Smooth muscle cell (in vitro differentiated cells): ENCODE results near the gene SENP7. TPM values are rescaled to one million over a fixed set of nuclear protein-coding genes. Genes with fewer than 3 reads are reported as not detected.

ENCODE experiments used
- DNase-seq: peaks from one replicate; lab custom pipeline; 2025; ENCODE audit not compliant: unreplicated experiment; lab: John Stamatoyannopoulos, UW
- H2AFZ ChIP-seq: fragments of 200-600 bp; sonication (generic); 2 replicates; pipeline ENCODE4 v1.6.0; 2016; ENCODE audit warnings: antibody characterized with exemption, low read depth, mild to moderate bottlenecking
- H3F3A ChIP-seq: fragments of 200-600 bp; sonication (generic); 2 replicates; pipeline ENCODE4 v1.6.0; 2017; ENCODE audit warnings: antibody characterized with exemption, low read depth
- H3K27ac ChIP-seq: fragments of 200-600 bp; sonication (generic); 2 replicates; pipeline ENCODE4 v1.5.1; 2016; ENCODE audit warnings: low read depth, mild to moderate bottlenecking
- H3K27me3 ChIP-seq: fragments of 200-600 bp; sonication (generic); 2 replicates; pipeline ENCODE4 v1.6.1; 2016; ENCODE audit warnings: low read depth, mild to moderate bottlenecking
- H3K36me3 ChIP-seq: fragments of 200-600 bp; sonication (generic); 2 replicates; pipeline ENCODE4 v1.5.1; 2016; ENCODE audit warnings: low read depth
- H3K4me1 ChIP-seq: fragments of 200-600 bp; sonication (generic); 2 replicates; pipeline ENCODE4 v1.5.1; 2016; ENCODE audit warnings: low read depth
- H3K4me2 ChIP-seq: fragments of 200-600 bp; sonication (generic); 2 replicates; pipeline ENCODE4 v1.6.0; 2016; ENCODE audit warnings: mild to moderate bottlenecking
- H3K4me3 ChIP-seq: fragments of 200-600 bp; sonication (generic); 2 replicates; pipeline ENCODE4 v1.5.1; 2016; ENCODE audit warnings: mild to moderate bottlenecking
- H3K79me2 ChIP-seq: fragments of 200-600 bp; sonication (generic); 2 replicates; pipeline ENCODE4 v1.6.0; 2016; ENCODE audit warnings: low read depth, mild to moderate bottlenecking
- H3K9ac ChIP-seq: fragments of 200-600 bp; sonication (generic); 2 replicates; pipeline ENCODE4 v1.6.0; 2016; ENCODE audit warnings: low read depth
- H3K9me3 ChIP-seq: fragments of 200-600 bp; sonication (generic); replicated peaks from 2 replicates; pipeline ENCODE4 v1.5.1; 2016; ENCODE audit warnings: low read depth
- H4K20me1 ChIP-seq: fragments of 200-600 bp; sonication (generic); 2 replicates; pipeline ENCODE4 v1.6.0; 2016; ENCODE audit warnings: low read depth
- WGBS: methylation state at CpG from one replicate; pipeline ENCODE4 v1.1.7; 2016; ENCODE audit warnings: low lambda C conversion rate; 5-methylcytosine and 5-hydroxymethylcytosine counted together
- polyA plus RNA-seq: library from polyadenylated mRNA; unstranded; fragments of >200 nt; fragmentation: Nextera tagmentation; extraction: Ambion mirVana; gene quantifications from 2 replicates; pipeline ENCODE4 v1.2.1, GENCODE V29; 2016
- total RNA-seq: library from RNA; depleted of rRNA; stranded (reverse); fragments of >200 nt; gene quantifications from 2 replicates; pipeline ENCODE4 v1.2.3, GENCODE V29; 2014
- TF ChIP-seq, protein P1 (sequence below): fragments of 200-600 bp; sonication (generic); IDR thresholded peaks from 2 replicates; pipeline ENCODE4 v1.5.1; 2017; ENCODE audit warnings: borderline replicate concordance, mild to moderate bottlenecking, antibody characterized with exemption; ENCODE audit not compliant: insufficient read depth, poor library complexity, severe bottlenecking

The SENP7 gene
- total and polyA plus RNA-seq, 2 experiments from 2014 or later = 6.6 to 37.1 TPM

DNA sequence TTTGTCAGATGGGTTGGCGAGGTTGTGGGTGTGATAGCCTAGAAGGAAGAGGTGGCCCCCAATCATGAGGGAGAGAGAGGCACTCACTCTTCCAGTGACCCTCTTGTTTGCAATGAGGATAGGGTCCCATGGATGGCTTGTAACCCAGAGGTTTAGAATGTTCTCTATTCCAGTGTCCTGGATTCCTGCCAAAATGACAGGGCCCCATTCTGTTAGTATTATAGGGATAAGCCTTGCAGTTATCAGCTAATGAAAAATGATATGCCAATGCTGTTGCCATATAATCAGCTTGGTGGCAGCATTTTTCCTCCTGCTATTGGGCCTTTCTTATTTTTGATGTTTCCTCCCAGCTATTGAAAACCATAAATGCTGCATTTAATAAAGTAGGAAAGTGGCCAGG is 23.3 kb upstream of the SENP7 start:
- Histone ChIP-seq H3K4me3 (no peak overlapping the region), H3K27ac (no peak overlapping the region), H3K36me3 (no peaks in the 10 kb centered on the region), H3F3A (peaks cover 8% of the 10 kb centered on the region), H3K4me2 (no peak overlapping the region), H2AFZ (no peak overlapping the region), H3K4me1 (peaks cover 14% of the 10 kb centered on the region), H3K79me2 (no peaks in the 10 kb centered on the region), H3K9ac (no peak overlapping the region), H3K27me3 (no peaks in the 10 kb centered on the region), H3K9me3 (no peaks in the 10 kb centered on the region), H4K20me1 (no peaks in the 10 kb centered on the region)
- WGBS = 90% methylated on average over 1 of the region's 1 CpG
- TF ChIP-seq, protein P1, sequence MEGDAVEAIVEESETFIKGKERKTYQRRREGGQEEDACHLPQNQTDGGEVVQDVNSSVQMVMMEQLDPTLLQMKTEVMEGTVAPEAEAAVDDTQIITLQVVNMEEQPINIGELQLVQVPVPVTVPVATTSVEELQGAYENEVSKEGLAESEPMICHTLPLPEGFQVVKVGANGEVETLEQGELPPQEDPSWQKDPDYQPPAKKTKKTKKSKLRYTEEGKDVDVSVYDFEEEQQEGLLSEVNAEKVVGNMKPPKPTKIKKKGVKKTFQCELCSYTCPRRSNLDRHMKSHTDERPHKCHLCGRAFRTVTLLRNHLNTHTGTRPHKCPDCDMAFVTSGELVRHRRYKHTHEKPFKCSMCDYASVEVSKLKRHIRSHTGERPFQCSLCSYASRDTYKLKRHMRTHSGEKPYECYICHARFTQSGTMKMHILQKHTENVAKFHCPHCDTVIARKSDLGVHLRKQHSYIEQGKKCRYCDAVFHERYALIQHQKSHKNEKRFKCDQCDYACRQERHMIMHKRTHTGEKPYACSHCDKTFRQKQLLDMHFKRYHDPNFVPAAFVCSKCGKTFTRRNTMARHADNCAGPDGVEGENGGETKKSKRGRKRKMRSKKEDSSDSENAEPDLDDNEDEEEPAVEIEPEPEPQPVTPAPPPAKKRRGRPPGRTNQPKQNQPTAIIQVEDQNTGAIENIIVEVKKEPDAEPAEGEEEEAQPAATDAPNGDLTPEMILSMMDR = no peak
- no peak for DNase-seq

DNA sequence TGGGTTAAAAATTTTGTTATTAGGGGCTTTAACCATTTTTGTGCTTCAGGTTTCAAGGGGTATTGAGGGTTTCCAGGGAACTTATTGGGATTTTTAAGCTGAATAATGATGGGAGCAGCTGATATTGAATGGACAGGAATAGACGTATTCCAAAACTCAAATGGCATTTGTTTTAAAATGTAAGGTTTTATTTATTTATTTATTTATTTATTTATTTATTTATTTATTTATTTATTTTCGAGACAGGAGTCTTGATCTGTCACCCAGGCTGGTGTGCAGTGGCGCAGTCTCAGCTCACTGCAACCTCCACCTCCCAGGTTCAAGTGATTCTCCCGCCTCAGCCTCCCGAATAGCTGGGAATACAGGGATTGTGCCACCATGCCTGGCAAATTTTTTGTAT is 22.2 kb upstream of the SENP7 start:
- H3F3A ChIP-seq = peaks cover 8% of the 10 kb centered on the region
- no peaks in the 10 kb centered on the region for H4K20me1 ChIP-seq
- no peaks in the 10 kb centered on the region for H3K9me3 ChIP-seq
- peaks cover 14% of the 10 kb centered on the region for H3K4me1 ChIP-seq
- no peak overlapping the region for H2AFZ ChIP-seq
- TF ChIP-seq, protein P1 = no peak
- DNase-seq = no peak
- over 99% methylated on average over 5 of the region's 5 CpGs for WGBS
- H3K9ac ChIP-seq = no peak overlapping the region
- no peak overlapping the region for H3K4me2 ChIP-seq
- H3K27me3 ChIP-seq = no peaks in the 10 kb centered on the region
- no peaks in the 10 kb centered on the region for H3K79me2 ChIP-seq
- no peak overlapping the region for H3K4me3 ChIP-seq
- H3K27ac ChIP-seq = no peak overlapping the region
- no peaks in the 10 kb centered on the region for H3K36me3 ChIP-seq

DNA sequence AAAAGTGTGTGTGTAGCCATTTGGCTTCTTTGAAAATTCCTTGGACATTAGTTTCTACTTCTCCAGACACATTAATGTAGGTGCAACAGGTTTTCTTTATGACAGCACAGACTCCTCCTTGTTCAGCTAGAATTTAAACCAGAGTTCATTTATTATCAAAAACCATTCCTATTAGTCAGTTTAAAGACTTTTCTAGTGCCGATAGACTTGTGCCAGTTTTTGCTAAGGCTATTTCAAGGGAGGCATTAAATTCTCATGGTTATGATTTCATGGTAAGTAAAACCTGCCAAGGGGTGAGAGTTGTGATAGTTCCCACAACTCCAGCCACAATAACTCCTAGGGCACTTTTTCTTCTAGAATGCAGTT is 20.6 kb upstream of the SENP7 start:
- Histone ChIP-seq H3K4me3 (no peak overlapping the region), H3F3A (peaks cover 8% of the 10 kb centered on the region), H3K27me3 (no peaks in the 10 kb centered on the region), H3K79me2 (no peaks in the 10 kb centered on the region), H3K27ac (peak overlapping the region; percentile 88), H4K20me1 (no peaks in the 10 kb centered on the region), H3K4me1 (peaks cover 14% of the 10 kb centered on the region), H3K36me3 (no peaks in the 10 kb centered on the region), H3K9ac (peak overlapping the region; percentile 65), H3K9me3 (no peaks in the 10 kb centered on the region), H2AFZ (peak overlapping the region; percentile 66), H3K4me2 (peak overlapping the region; percentile 63)
- TF ChIP-seq, protein P1 = no peak
- DNase-seq = no peak
- 16% methylated on average over 1 of the region's 1 CpG for WGBS

DNA sequence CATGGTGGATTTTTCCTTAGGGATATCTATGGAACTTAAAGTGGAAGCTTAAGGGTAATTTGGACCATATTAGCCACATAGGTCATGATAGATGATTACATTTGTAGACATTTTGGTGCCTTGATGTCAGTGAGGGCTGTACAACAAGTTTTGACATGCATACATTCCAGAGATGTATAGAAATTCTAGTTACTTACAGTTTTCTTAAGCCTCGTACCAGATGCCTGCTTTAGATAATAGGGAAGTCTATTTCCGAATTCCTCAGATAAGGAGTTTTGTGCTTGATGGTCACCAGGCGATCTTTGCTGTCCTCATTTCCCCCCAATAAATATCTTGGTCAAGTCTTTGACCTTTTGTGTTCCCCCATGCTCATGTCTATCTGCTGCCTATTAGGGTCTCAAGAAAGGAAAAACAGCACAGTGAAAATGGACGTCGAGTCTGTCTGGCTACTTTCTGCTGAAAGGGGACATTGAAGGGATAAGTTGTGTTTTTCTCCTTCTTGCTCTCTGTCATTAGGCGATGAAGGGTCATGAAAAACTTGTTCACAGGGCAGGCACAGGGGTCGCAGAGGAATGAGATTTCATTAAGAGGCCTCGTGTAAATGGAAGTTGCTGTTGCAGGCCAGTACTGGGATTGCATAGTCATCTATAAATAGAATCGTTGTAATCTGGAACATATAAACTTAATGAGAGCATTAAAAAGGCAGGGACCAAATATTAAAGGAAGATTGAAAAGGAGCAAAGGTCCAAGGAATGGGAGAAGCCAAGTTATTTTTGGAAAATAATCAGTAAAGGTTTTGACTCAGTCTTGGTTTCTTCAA is 20.0 kb upstream of the SENP7 start:
- Histone ChIP-seq H3K36me3 (no peaks in the 10 kb centered on the region), H3K9me3 (no peaks in the 10 kb centered on the region), H3K27ac (peak overlapping the region; percentile 88), H3K27me3 (no peaks in the 10 kb centered on the region), H3K4me3 (no peak overlapping the region), H2AFZ (peak overlapping the region; percentile 66), H3F3A (peaks cover 8% of the 10 kb centered on the region), H3K9ac (peak overlapping the region; percentile 65), H3K79me2 (no peaks in the 10 kb centered on the region), H4K20me1 (no peaks in the 10 kb centered on the region), H3K4me2 (peak overlapping the region; percentile 63), H3K4me1 (peaks cover 14% of the 10 kb centered on the region)
- TF ChIP-seq, protein P1 = no peak
- no peak for DNase-seq
- WGBS = 28% methylated on average over 9 of the region's 9 CpGs
